ENCODE results near the gene SORCS1. TPM values are rescaled to one million over a fixed set of nuclear protein-coding genes. Genes with fewer than 3 reads are reported as not detected.

SORCS1 gene
- total RNA-seq, 1 donor from 2014 or later: 1.9 TPM

- DNase-seq: no peak
Measured at GRCh38 chr10:106655636-106656035, 508.9 kb downstream of the SORCS1 start.

- no peak for DNase-seq
Measured at GRCh38 chr10:106655165-106655564, 509.3 kb downstream of the SORCS1 start.

DNA sequence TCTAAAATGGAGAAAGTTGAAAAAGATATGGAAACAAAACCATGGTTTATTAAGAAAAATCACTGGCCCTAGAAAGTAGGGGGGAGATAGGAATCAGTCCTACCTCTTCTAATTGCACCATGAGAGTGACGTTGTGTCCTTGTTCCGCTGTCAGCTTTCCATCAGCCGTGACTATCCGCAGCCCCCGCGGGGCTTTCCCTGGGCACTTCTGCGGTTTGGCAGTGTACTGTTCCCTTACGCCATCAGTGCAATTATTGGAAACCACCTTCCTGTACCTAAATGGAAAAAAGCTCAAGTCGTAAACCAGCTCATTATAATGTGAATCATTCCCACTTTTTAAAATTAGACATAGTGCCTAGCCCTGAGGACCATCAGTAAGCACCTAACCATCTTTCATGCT, 512.2 kb downstream of the SORCS1 start:
- no peak for DNase-seq

DNA sequence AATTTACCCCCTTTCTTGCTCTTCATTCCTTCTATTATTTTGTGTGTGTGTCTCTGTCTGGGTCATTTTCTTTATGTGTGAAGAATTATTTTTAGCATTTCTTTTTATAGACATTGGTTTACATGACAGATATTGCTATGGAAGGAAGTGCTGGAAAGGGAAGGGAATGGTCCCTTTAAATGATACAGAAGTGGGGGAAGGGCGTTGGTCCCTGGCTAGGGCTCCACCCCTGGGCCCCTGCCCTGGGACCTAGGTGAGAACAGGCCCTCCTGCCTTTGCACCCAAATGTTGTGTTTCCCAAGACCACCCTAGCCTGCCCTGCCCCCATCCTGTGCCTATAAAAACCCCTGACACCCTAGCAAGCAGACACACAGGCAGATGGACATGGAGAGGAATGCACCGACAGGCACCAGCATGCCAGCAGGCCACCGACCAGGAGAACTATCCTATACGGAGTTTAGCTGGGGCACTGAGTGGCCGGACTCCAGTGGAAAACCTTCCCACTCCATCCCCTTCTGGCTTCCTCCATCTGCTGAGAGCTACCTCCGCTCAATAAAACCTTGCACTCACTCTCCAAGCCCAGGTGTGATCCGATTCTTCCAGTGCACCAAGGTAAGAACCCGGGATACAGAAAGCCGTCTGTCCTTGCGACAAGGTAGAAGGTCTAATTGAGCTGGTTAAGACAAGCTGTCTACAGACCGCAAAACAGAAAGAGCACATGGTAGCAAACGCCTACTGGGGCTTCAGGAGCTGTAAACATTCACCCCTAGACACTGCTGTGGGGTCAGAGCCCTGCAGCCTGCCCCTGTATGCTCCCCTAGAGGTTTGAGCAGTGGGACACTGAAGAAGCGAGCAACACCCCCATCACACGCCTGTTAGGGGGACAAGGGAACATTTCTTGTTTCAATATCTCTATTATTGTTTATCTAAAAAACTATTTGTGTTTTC, 515.7 kb downstream of the SORCS1 start:
- no peak for DNase-seq

GRCh38 chr10:106643473-106643872, 521.0 kb downstream of the SORCS1 start:
- no peak for DNase-seq

GRCh38 chr10:106637873-106638272, 526.6 kb downstream of the SORCS1 start:
- no peak for DNase-seq

- DNase-seq: no peak
Measured at GRCh38 chr10:106636766-106637491, 527.6 kb downstream of the SORCS1 start.

DNA sequence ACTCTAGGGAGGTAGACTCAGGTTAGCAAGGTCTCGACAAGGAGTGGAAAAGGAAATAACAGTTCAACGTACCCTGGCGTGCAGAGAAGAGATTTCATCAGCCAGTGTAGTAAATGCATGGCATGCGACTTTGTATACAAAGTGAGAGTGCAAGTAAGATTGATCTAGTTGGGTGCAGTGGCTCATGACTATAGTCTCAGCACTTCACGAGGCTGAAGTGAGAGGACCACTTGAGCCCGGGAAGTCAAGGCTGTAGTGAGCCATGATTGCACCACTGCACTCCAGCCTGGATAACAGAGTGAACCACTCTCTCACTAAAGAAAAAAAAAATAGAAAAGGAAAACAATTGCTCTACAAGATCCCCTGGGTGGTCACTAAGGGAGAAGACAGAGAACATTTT, 528.6 kb downstream of the SORCS1 start:
- DNase-seq: no peak

DNA sequence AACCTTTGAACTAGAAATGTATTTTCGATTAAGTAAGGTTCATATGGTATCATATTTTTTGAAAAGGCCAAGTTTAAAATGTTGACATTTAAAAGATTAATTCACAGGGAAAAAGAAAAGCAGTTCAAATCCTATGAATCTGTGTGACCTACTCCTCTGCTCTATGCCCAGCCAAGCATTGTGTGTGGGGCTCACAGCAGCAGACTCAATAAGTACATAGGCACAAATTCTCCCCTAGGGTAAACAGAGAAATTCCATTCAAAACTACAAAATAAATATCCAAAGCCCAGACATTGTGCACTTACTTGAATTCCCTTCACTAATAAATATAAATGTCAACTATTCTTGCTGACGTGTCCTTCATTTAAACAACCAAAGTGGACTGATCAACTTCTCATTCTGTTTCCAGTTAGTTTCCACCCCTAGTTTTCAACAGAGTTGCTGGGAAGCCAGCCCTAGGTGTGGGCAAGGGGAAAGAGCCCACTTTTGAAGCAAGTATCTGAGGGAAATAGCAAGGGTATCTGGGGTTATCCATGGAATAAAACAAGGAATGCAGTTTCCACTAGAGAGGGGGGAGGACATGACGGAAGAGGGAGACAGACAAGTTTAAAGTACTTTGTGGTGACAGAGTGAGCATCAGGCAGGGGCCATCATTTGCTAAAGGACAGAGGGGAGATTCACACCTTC, 533.3 kb downstream of the SORCS1 start:
- DNase-seq: no peak

DNA sequence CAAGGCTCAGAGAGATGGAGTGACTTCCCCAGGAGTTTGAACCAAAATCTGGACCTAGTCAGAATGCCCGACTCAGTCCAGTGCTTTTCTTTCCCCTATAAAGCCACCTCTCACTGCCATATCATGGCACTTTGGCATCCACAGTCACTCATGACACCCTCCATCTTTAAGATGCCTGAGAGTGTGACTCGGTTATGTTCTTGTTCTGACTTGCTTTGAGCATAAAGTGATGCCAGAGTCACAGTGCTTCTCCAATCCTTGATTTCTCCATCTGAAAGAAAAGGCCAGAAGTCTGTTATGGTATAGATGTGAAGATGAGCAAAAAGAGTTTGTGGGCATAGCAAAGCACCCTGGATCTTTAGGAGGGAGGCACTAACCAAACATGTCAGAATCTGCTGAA, 538.1 kb downstream of the SORCS1 start:
- no peak for DNase-seq

DNA sequence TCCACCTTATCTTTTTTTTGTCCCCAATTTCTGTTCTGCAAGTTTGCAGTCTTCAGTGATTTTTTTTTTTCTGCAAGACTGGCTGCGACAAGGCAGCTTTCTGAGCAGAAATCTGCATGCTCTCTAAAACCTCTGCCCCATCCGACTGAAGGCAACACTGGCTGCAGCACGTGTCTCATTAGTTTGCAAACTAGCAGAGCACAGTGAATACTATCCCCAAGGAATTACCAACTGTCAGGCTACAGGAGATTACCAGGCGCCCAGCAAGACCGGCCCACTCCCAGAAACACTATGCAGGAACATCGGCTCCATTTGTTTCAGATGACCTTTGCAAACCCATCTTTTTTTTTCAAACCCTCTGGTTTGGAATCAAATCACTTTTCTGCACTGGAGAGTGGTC, 538.8 kb downstream of the SORCS1 start:
- no peak for DNase-seq

- DNase-seq: peak; percentile 36
Measured at GRCh38 chr10:106619346-106619745, 545.2 kb downstream of the SORCS1 start.

DNA sequence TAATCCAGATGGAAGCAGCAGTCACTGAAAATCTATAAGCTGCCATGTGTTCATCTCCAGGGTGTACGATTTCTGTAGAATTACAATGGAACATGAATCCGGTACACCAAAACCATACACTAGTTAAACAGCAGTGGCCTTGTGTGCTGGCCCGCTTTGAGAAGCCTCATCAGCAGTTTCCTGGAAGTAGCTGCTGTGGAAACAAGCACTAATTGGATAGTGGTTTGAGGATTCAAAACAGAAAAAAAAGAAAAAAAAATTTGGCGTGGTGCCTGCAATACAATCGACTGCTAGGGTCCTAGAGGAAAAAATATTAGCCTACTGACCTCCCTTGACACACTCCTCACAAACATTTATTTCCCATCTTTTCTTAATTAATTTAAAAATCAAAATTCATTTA, 545.9 kb downstream of the SORCS1 start:
- peak; percentile 55 for DNase-seq

- peak; percentile 2 for DNase-seq
Measured at GRCh38 chr10:106615081-106615480, 549.4 kb downstream of the SORCS1 start.

- DNase-seq: no peak
Measured at GRCh38 chr10:106614293-106614692, 550.2 kb downstream of the SORCS1 start.

DNA sequence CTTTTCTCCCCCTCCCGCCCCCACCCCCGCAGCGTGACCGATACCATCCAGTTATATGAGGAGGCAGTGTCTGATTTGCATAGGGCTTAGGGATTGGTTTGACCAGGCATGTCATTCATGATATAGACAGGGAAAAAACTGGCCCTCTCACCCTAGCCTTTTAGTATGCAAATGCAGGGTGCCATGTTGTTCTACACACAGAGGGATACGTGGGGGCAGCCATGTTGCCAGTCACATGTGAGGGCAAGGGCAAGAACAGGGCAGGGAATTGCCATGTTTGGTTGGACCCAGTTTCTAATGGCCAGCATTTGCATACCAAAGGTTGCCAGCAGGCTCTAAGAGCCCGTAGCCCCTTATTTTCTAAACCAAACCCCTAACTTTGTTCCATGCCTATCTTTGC, 552.1 kb downstream of the SORCS1 start:
- DNase-seq: no peak

DNA sequence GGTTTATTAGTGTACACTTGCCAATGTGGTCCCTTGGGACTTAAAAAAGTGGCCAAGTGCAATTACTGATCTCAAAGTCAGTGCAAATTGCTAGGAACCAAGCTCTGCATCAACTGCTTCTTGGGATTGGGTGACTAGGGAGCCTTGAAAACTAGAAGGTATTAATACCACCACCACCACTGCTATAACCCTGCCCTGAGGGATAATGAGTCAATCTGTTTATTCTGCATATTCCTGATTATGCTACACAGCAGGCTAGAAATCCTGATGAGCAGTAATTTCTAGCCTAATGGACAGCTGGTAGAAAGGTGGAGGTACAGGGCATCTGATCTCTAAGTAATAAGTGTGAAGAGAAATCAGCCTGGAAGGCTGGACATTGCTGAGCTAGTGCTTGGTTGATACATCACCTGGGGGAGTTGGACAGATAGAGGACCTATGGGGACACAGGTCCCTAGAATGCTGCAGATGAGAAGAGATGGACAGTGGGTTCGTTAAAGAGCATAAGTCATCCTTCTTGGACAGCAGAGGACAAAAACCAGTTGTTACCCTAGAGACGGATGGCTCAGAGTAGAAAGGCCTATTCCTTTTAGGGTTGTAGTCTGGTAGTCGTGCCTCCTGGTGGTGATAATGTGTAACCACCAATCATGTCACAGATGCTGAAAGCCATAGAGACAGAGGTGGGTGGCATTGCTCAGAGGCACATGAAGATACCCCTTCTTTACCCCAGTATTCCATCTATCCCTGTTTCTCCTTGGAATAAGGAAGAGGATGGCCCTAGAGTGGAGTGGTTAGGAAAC, 554.8 kb downstream of the SORCS1 start:
- DNase-seq: no peak

DNA sequence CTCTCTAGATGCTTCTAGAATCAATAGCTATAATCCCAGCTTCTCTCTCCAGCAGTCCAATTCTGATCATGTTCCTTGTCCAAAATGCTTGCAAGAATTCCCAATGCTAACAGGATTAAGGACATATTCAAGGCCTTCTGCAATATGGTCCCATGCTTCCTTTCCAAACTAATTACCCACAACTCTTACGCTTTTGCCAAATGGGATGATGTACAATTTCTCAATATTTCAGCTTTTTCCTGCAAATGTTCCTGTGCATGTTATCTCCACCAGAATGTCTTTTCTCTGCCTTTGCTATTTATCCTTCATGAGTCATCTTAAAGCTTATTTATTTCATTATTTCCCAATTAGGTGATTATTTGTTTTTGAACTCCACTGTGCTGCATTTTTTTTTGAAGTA, 556.4 kb downstream of the SORCS1 start:
- no peak for DNase-seq

GRCh38 chr10:106595281-106595680, 569.2 kb downstream of the SORCS1 start:
- DNase-seq: no peak

- no peak for DNase-seq
Measured at GRCh38 chr10:106593876-106594275, 570.6 kb downstream of the SORCS1 start.

GRCh38 chr10:106592396-106592795, 572.1 kb downstream of the SORCS1 start:
- peak; percentile 18 for DNase-seq

DNA sequence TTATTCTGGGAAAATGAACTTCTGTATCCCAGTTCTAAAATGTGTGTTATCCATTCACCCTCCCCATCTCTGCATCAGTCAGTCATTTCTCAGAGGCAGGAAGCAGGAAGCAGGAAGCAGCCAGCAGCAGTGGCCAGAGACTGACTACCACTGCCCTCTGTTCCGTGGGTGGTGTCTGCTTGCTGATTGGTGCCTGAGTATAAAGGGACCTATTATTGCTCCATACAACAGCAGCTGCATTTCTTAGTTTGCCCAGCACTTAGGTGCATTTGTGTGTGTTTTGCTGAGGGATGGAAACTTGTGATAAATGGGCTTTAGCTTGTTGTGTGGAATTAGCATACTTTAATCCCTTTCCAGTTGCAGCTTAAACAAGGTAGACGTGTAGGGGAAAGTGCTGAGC, 582.2 kb downstream of the SORCS1 start:
- DNase-seq: no peak

All from skin of body (tissue), 2 donors.